Measurements from ENCODE around the gene DLG2. TPM values are rescaled to one million over a fixed set of nuclear protein-coding genes. Genes with fewer than 3 reads are reported as not detected.

The DLG2 gene
- total and polyA plus RNA-seq, 7 donors, result 0.60 to 25.8 (median 9.7) TPM; not detected in 1

DNA sequence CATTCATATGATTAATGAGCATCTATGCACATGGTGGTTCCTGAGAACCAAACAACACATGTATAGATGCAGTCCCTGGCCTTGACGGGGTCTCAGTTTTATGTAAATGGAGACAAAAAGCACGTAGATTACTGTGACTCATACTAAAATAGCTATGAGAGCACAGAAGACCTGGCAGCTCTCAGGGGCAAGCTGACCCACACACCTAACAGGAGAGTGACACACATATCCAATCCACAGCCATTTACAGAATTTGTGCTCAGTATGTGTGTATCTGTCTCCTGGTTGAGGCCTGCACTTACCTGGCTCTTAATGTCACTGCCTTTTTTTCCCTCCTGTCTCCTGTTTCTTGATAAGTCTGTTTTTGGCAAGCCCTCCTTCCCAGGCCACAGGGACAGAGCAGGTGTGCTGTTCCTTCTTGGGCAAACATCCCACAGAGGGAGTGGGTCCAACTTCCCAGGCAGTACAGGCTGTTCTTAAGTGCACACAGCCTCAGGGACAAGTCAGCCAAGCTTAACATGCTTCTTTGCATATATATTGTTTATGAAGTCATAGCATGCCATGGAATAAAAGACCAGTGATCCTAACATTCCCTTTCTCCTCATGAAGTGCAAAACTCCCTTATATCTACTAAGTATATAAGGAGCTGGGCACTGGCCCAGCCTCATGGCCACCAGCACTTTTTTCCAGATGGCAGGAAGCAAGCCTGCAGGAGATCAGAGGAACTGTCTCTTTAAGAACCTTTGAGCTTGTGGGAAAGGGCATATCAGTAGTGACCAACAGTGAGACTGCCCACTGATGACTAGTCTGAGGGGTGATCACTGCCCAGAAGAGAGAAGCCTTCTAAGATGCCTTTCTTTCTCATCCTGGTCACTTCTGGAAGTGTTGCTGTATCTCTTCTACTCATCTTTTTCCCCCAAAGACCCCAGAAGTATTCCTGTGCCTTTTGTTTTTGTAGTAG lies 2216.3 kb downstream of the DLG2 start:
- Histone ChIP-seq H3K27me3 (no peaks in the 10 kb centered on the region), H3K9me3 (no peaks in the 10 kb centered on the region), H3K27ac (no peak overlapping the region), H3K4me3 (no peak overlapping the region), H3K4me1 (no peaks in the 10 kb centered on the region), H3K36me3 (no peaks in the 10 kb centered on the region)
- 65 to 82% methylated on average over 2 of the region's 2 CpGs for WGBS, 2 donors
- DNase-seq, result no peak
- TF ChIP-seq POLR2A (IDR thresholded peaks at IDR 0.05) (no peak), POLR2AphosphoS5 (IDR thresholded peaks at IDR 0.05) (no peak), EP300 (IDR thresholded peaks at IDR 0.05) (no peak)
- TF ChIP-seq, protein P1, sequence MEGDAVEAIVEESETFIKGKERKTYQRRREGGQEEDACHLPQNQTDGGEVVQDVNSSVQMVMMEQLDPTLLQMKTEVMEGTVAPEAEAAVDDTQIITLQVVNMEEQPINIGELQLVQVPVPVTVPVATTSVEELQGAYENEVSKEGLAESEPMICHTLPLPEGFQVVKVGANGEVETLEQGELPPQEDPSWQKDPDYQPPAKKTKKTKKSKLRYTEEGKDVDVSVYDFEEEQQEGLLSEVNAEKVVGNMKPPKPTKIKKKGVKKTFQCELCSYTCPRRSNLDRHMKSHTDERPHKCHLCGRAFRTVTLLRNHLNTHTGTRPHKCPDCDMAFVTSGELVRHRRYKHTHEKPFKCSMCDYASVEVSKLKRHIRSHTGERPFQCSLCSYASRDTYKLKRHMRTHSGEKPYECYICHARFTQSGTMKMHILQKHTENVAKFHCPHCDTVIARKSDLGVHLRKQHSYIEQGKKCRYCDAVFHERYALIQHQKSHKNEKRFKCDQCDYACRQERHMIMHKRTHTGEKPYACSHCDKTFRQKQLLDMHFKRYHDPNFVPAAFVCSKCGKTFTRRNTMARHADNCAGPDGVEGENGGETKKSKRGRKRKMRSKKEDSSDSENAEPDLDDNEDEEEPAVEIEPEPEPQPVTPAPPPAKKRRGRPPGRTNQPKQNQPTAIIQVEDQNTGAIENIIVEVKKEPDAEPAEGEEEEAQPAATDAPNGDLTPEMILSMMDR (IDR thresholded peaks at IDR 0.05), result no peak
- intact Hi-C loops (cut with DNase I), result no loop called here

GRCh38 chr11:83409891-83410290 lies 2217.3 kb downstream of the DLG2 start:
- Histone ChIP-seq H3K4me3 (no peak overlapping the region), H3K27ac (no peak overlapping the region), H3K36me3 (no peaks in the 10 kb centered on the region), H3K9me3 (no peaks in the 10 kb centered on the region), H3K4me1 (no peaks in the 10 kb centered on the region), H3K27me3 (no peaks in the 10 kb centered on the region)
- TF ChIP-seq, protein P1 (IDR thresholded peaks at IDR 0.05), result no peak
- TF ChIP-seq POLR2AphosphoS5 (IDR thresholded peaks at IDR 0.05) (no peak), POLR2A (IDR thresholded peaks at IDR 0.05) (no peak), EP300 (IDR thresholded peaks at IDR 0.05) (no peak)
- 78 to 79% methylated on average over 2 of the region's 2 CpGs for WGBS, 2 donors
- intact Hi-C loops (cut with DNase I), result no loop called here
- DNase-seq, result no peak

DNA sequence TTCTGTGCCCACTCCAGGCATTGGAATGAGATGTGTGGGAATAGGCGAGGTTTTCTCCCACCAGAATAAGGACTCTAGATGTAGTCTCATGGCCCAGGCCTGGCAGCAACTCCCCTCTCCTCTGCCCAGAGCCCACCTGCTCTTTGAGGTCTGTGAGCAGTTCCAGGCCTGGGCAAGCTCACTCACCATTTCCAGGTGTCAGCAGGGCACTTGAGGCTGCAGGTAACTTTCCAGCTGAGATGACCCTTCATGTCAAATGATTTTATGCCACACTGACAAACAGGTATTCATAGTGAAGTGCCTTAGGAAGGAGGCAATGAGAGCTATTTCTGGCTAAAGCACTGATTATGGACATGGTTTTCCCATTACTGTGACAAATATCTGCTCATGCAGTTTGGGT lies 2217.7 kb downstream of the DLG2 start:
- Histone ChIP-seq H3K36me3 (no peaks in the 10 kb centered on the region), H3K27ac (no peak overlapping the region), H3K4me1 (no peaks in the 10 kb centered on the region), H3K9me3 (no peaks in the 10 kb centered on the region), H3K4me3 (no peak overlapping the region), H3K27me3 (no peaks in the 10 kb centered on the region)
- DNase-seq, result no peak
- intact Hi-C loops (cut with DNase I), result no loop called here
- 83 to 85% methylated on average over 1 of the region's 1 CpG for WGBS, 2 donors
- no peak for TF ChIP-seq POLR2AphosphoS5 (IDR thresholded peaks at IDR 0.05)

DNA sequence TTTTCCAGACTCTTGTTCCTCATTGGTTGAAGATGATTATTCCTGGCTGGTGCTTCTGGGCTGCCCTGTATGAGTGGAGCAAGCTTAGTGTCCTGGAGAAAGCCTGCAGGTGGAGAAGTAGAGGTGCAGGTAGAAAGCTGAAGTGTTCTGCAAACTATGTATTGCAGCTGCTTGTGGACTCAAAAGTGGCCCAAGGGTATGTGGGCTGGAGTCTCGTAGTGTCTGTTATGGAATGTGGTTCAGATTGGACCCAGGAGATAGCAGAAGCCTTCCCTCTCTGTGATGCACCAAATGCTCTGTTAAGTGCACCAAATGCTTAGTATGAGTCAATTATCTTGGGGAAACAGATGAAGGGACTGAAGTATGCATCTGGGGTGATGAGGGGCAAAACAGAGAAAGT lies 2218.2 kb downstream of the DLG2 start:
- Histone ChIP-seq H3K4me1 (no peaks in the 10 kb centered on the region), H3K9me3 (no peaks in the 10 kb centered on the region), H3K36me3 (no peaks in the 10 kb centered on the region), H3K4me3 (no peak overlapping the region), H3K27ac (no peak overlapping the region), H3K27me3 (no peaks in the 10 kb centered on the region)
- WGBS, 2 donors, result 62 to 63% methylated on average over 1 of the region's 1 CpG
- TF ChIP-seq EP300 (IDR thresholded peaks at IDR 0.05) (no peak), POLR2A (IDR thresholded peaks at IDR 0.05) (no peak), POLR2AphosphoS5 (IDR thresholded peaks at IDR 0.05) (no peak)
- TF ChIP-seq, protein P1 (IDR thresholded peaks at IDR 0.05), result no peak
- DNase-seq, result no peak
- intact Hi-C loops (cut with DNase I), result no loop called here

Small RNA genes within 50 kb of the gene (small RNA-seq; reads per million reads assigned to genes)
- gene RF02112 (0 reads per million in 3 donors), gene RF02113 (0 reads per million in 3 donors), gene RNU6-1292P (0 reads per million in 3 donors)

Other genes starting within 250 kb of the DLG2 start
- gene TMEM126B, start 1.2 kb upstream of the DLG2 start, total RNA-seq, result 10 to 100 TPM; 39.3 to 87.5 (median 68.7) TPM
- gene TMEM126B, start 1.2 kb upstream of the DLG2 start, polyA plus RNA-seq, result 100 to 1,000 TPM in 1 of 3 donors, 10 to 100 TPM in 2; 55.7 to 108 (median 75.1) TPM
- gene TMEM126A, start 20.6 kb upstream of the DLG2 start, total RNA-seq, result 10 to 100 TPM; 21.0 to 45.1 (median 38.1) TPM
- gene TMEM126A, start 20.6 kb upstream of the DLG2 start, polyA plus RNA-seq, result 10 to 100 TPM; 31.8 to 46.2 (median 42.6) TPM
- gene CREBZF, start 37.8 kb upstream of the DLG2 start, total RNA-seq, result 10 to 100 TPM; 50.3 to 75.6 (median 61.8) TPM
- gene CREBZF, start 37.8 kb upstream of the DLG2 start, polyA plus RNA-seq, result 10 to 100 TPM in 2 of 3 donors, 1 to 10 TPM in 1; 9.9 to 27.5 (median 15.0) TPM
- gene CCDC89, start 58.9 kb upstream of the DLG2 start, total RNA-seq, result 1 to 10 TPM; 1.2 to 3.0 (median 2.0) TPM
- under 1 TPM in 2 of 3 donors, not detected in 1; 0.46 to 0.90 TPM for gene CCDC89, start 58.9 kb upstream of the DLG2 start, polyA plus RNA-seq
- gene SYTL2, start 183.8 kb upstream of the DLG2 start, total RNA-seq, result 10 to 100 TPM in 2 of 4 donors, 1 to 10 TPM in 2; 9.0 to 30.2 (median 11.9) TPM
- 100 to 1,000 TPM in 1 of 3 donors, 10 to 100 TPM in 2; 41.0 to 104 (median 96.6) TPM for gene SYTL2, start 183.8 kb upstream of the DLG2 start, polyA plus RNA-seq
- gene CCDC83, start 228.0 kb upstream of the DLG2 start, total RNA-seq, result not detected
- not detected for gene CCDC83, start 228.0 kb upstream of the DLG2 start, polyA plus RNA-seq

Measured in sigmoid colon (tissue), 7 donors.